ENCODE measurements around the gene TBC1D25.

DNA sequence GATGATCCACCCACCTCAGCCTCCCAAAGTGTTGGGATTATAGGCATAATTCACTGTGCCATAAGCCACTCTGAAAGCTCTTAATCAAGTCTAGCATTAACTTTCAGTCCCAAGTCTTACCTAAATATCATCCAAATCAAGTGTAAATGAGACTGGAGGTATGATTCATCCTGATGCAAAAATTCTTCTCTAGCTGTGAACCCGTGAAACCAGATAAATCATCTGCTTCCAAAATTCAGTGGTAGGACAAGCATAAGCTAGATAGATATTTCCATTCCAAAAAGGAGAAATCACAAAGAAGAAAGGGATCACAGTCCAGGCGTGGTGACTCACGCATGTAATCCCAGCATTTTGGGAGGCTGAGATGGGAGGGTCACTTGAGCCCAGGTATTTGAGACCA is 8.8 kb upstream of the TBC1D25 start:
- TF ChIP-seq, protein P1, sequence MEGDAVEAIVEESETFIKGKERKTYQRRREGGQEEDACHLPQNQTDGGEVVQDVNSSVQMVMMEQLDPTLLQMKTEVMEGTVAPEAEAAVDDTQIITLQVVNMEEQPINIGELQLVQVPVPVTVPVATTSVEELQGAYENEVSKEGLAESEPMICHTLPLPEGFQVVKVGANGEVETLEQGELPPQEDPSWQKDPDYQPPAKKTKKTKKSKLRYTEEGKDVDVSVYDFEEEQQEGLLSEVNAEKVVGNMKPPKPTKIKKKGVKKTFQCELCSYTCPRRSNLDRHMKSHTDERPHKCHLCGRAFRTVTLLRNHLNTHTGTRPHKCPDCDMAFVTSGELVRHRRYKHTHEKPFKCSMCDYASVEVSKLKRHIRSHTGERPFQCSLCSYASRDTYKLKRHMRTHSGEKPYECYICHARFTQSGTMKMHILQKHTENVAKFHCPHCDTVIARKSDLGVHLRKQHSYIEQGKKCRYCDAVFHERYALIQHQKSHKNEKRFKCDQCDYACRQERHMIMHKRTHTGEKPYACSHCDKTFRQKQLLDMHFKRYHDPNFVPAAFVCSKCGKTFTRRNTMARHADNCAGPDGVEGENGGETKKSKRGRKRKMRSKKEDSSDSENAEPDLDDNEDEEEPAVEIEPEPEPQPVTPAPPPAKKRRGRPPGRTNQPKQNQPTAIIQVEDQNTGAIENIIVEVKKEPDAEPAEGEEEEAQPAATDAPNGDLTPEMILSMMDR (conservative IDR thresholded peaks at IDR 0.05; ENCODE audit: low read depth in 2 of 2) = no peak
- TF ChIP-seq EZH2phosphoT487 (IDR thresholded peaks at IDR 0.05; ENCODE audit: unreplicated experiment) (no peak), CREB1 (CRISPR knock-in tag; IDR thresholded peaks at IDR 0.05; ENCODE audit: low read depth) (no peak)
- TF ChIP-seq, protein P2, sequence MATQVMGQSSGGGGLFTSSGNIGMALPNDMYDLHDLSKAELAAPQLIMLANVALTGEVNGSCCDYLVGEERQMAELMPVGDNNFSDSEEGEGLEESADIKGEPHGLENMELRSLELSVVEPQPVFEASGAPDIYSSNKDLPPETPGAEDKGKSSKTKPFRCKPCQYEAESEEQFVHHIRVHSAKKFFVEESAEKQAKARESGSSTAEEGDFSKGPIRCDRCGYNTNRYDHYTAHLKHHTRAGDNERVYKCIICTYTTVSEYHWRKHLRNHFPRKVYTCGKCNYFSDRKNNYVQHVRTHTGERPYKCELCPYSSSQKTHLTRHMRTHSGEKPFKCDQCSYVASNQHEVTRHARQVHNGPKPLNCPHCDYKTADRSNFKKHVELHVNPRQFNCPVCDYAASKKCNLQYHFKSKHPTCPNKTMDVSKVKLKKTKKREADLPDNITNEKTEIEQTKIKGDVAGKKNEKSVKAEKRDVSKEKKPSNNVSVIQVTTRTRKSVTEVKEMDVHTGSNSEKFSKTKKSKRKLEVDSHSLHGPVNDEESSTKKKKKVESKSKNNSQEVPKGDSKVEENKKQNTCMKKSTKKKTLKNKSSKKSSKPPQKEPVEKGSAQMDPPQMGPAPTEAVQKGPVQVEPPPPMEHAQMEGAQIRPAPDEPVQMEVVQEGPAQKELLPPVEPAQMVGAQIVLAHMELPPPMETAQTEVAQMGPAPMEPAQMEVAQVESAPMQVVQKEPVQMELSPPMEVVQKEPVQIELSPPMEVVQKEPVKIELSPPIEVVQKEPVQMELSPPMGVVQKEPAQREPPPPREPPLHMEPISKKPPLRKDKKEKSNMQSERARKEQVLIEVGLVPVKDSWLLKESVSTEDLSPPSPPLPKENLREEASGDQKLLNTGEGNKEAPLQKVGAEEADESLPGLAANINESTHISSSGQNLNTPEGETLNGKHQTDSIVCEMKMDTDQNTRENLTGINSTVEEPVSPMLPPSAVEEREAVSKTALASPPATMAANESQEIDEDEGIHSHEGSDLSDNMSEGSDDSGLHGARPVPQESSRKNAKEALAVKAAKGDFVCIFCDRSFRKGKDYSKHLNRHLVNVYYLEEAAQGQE (IDR thresholded peaks at IDR 0.05; ENCODE audit: unreplicated experiment) = no peak

Measured in GM23338 (cell line).